SK-N-SH treated with all-trans-retinoic acid at 6 μM for 48 hours (cell line): ENCODE results near the gene RNF10.

Experiments used
- ATAC-seq: fragments of 200-7000 bp; cut with Tn5 transposase; 3 replicates; pipeline ENCODE4 v1.9.1; 2020; ENCODE audit warnings: mild to moderate bottlenecking, moderate library complexity
- ARNTL ChIP-seq: fragments of 450-650 bp; formaldehyde crosslinking; IDR thresholded peaks from 2 replicates; pipeline ENCODE4 v1.5.0; 2020; ENCODE audit warnings: low read depth, mild to moderate bottlenecking, moderate library complexity, borderline replicate concordance
- BACH2 ChIP-seq: fragments of 250-450 bp; sonication (Bioruptor Pico); IDR thresholded peaks from 2 replicates; pipeline ENCODE4 v1.9.0; 2021; ENCODE audit warnings: mild to moderate bottlenecking, borderline replicate concordance
- CSDC2 ChIP-seq: fragments of 250-450 bp; sonication (Bioruptor Pico); IDR thresholded peaks from 2 replicates; pipeline ENCODE4 v1.5.0; 2020; ENCODE audit warnings: mild to moderate bottlenecking, moderate library complexity
- ESRRG ChIP-seq: fragments of 250-450 bp; sonication (Bioruptor Pico); IDR thresholded peaks from 2 replicates; pipeline ENCODE4 v1.6.1; 2021; ENCODE audit warnings: mild to moderate bottlenecking
- GLIS3 ChIP-seq: fragments of 250-450 bp; sonication (Bioruptor Pico); IDR thresholded peaks from 2 replicates; pipeline ENCODE4 v1.5.0; 2020; ENCODE audit warnings: mild to moderate bottlenecking, moderate library complexity
- ISL1 ChIP-seq: fragments of 250-450 bp; sonication (Bioruptor Pico); IDR thresholded peaks from 2 replicates; pipeline ENCODE4 v2.1.2; 2022; ENCODE audit warnings: mild to moderate bottlenecking, moderate library complexity
- OSR1 ChIP-seq: fragments of 250-450 bp; sonication (Bioruptor Pico); IDR thresholded peaks from 2 replicates; pipeline ENCODE4 v1.8.0; 2022; ENCODE audit warnings: moderate library complexity, mild to moderate bottlenecking, inconsistent platforms
- PPARA ChIP-seq: fragments of 250-450 bp; sonication (Bioruptor Pico); IDR thresholded peaks from 2 replicates; pipeline ENCODE4 v1.5.0; 2020; ENCODE audit warnings: mild to moderate bottlenecking, borderline replicate concordance
- RARB ChIP-seq: fragments of 250-450 bp; sonication (Bioruptor Pico); IDR thresholded peaks from 2 replicates; pipeline ENCODE4 v1.8.0; 2021; ENCODE audit warnings: mild to moderate bottlenecking, moderate library complexity
- SNAI2 ChIP-seq: fragments of 250-450 bp; sonication (Bioruptor Pico); IDR thresholded peaks from 2 replicates; pipeline ENCODE4 v1.5.0; 2020; ENCODE audit warnings: mild to moderate bottlenecking, moderate library complexity
- TOX ChIP-seq: fragments of 250-450 bp; sonication (Bioruptor Pico); IDR thresholded peaks from 2 replicates; pipeline ENCODE4 v1.8.0; 2021; ENCODE audit warnings: mild to moderate bottlenecking, moderate library complexity, borderline replicate concordance
- ZC3H10 ChIP-seq: fragments of 250-450 bp; sonication (Bioruptor Pico); IDR thresholded peaks from 2 replicates; pipeline ENCODE4 v1.5.1; 2021; ENCODE audit warnings: mild to moderate bottlenecking, moderate library complexity
- ZFP3 ChIP-seq: fragments of 250-450 bp; sonication (Bioruptor Pico); IDR thresholded peaks from 2 replicates; pipeline ENCODE4 v1.5.0; 2020; ENCODE audit warnings: mild to moderate bottlenecking, moderate library complexity
- ZFP30 ChIP-seq: fragments of 450-650 bp; formaldehyde crosslinking; IDR thresholded peaks from 2 replicates; pipeline ENCODE4 v1.5.0; 2022; ENCODE audit warnings: mild to moderate bottlenecking, moderate library complexity
- ZNF70 ChIP-seq: fragments of 450-650 bp; formaldehyde crosslinking; IDR thresholded peaks from 2 replicates; pipeline ENCODE4 v1.5.0; 2020; ENCODE audit warnings: mild to moderate bottlenecking, moderate library complexity
- TF ChIP-seq, protein P1 (sequence below): fragments of 250-450 bp; sonication (Bioruptor Pico); IDR thresholded peaks from 2 replicates; pipeline ENCODE4 v1.5.1; 2020; ENCODE audit warnings: low read depth, mild to moderate bottlenecking, moderate library complexity
- TF ChIP-seq, protein P2 (sequence below): fragments of 250-450 bp; sonication (Bioruptor Pico); IDR thresholded peaks from 2 replicates; pipeline ENCODE4 v1.8.0; 2021; ENCODE audit warnings: low read depth, mild to moderate bottlenecking, moderate library complexity, borderline replicate concordance
- TF ChIP-seq, protein P3 (sequence below): fragments of 250-450 bp; sonication (Bioruptor Pico); IDR thresholded peaks from 2 replicates; pipeline ENCODE4 v1.8.0; 2020; ENCODE audit warnings: mild to moderate bottlenecking, moderate library complexity, borderline replicate concordance
- TF ChIP-seq, protein P4 (sequence below): fragments of 250-450 bp; sonication (Bioruptor Pico); IDR thresholded peaks from 2 replicates; pipeline ENCODE4 v1.5.0; 2020; ENCODE audit warnings: mild to moderate bottlenecking, moderate library complexity

RNF10 gene

DNA sequence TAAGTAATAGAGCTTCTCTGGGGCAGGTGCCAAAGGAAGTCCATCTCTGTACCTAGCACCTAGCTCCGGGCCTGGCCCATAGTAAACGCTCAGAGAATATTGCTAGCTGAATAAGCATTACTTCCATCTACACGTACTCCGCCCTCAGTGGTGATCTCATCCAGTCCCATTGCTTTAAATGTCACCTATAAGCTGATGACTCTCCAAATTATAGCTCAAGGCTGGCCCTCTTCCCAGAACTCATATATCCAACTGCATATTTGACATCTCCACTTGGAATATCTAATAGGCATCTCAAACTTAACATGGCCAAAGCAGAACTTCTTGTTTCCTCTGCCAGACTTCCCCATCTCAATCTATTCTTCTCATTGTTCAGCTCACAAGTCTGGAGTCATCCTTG, 45.1 kb upstream of the RNF10 start:
- TF ChIP-seq ZFP3 (CRISPR knock-in tag): no peak
- no peak for TF ChIP-seq ESRRG
- TF ChIP-seq ZC3H10 (CRISPR knock-in tag): no peak
- TF ChIP-seq OSR1: no peak
- TF ChIP-seq, protein P1, sequence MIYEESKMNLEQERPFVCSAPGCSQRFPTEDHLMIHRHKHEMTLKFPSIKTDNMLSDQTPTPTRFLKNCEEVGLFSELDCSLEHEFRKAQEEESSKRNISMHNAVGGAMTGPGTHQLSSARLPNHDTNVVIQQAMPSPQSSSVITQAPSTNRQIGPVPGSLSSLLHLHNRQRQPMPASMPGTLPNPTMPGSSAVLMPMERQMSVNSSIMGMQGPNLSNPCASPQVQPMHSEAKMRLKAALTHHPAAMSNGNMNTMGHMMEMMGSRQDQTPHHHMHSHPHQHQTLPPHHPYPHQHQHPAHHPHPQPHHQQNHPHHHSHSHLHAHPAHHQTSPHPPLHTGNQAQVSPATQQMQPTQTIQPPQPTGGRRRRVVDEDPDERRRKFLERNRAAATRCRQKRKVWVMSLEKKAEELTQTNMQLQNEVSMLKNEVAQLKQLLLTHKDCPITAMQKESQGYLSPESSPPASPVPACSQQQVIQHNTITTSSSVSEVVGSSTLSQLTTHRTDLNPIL: no peak
- TF ChIP-seq, protein P2, sequence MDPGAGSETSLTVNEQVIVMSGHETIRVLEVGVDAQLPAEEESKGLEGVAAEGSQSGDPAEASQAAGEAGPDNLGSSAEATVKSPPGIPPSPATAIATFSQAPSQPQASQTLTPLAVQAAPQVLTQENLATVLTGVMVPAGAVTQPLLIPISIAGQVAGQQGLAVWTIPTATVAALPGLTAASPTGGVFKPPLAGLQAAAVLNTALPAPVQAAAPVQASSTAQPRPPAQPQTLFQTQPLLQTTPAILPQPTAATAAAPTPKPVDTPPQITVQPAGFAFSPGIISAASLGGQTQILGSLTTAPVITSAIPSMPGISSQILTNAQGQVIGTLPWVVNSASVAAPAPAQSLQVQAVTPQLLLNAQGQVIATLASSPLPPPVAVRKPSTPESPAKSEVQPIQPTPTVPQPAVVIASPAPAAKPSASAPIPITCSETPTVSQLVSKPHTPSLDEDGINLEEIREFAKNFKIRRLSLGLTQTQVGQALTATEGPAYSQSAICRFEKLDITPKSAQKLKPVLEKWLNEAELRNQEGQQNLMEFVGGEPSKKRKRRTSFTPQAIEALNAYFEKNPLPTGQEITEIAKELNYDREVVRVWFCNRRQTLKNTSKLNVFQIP (CRISPR knock-in tag): no peak
- TF ChIP-seq PPARA (CRISPR knock-in tag): no peak
- no peak for TF ChIP-seq BACH2 (CRISPR knock-in tag)
- no peak for TF ChIP-seq CSDC2 (CRISPR knock-in tag)
- TF ChIP-seq ARNTL (CRISPR knock-in tag): no peak
- TF ChIP-seq RARB (CRISPR knock-in tag): no peak
- TF ChIP-seq TOX (CRISPR knock-in tag): no peak
- TF ChIP-seq GLIS3 (CRISPR knock-in tag): no peak
- no peak for TF ChIP-seq ZFP30 (CRISPR knock-in tag)
- no peak for TF ChIP-seq SNAI2 (CRISPR knock-in tag)
- TF ChIP-seq, protein P3, sequence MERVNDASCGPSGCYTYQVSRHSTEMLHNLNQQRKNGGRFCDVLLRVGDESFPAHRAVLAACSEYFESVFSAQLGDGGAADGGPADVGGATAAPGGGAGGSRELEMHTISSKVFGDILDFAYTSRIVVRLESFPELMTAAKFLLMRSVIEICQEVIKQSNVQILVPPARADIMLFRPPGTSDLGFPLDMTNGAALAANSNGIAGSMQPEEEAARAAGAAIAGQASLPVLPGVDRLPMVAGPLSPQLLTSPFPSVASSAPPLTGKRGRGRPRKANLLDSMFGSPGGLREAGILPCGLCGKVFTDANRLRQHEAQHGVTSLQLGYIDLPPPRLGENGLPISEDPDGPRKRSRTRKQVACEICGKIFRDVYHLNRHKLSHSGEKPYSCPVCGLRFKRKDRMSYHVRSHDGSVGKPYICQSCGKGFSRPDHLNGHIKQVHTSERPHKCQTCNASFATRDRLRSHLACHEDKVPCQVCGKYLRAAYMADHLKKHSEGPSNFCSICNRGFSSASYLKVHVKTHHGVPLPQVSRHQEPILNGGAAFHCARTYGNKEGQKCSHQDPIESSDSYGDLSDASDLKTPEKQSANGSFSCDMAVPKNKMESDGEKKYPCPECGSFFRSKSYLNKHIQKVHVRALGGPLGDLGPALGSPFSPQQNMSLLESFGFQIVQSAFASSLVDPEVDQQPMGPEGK (CRISPR knock-in tag): no peak
- TF ChIP-seq ZNF70 (CRISPR knock-in tag): no peak
- ATAC-seq: no peak

DNA sequence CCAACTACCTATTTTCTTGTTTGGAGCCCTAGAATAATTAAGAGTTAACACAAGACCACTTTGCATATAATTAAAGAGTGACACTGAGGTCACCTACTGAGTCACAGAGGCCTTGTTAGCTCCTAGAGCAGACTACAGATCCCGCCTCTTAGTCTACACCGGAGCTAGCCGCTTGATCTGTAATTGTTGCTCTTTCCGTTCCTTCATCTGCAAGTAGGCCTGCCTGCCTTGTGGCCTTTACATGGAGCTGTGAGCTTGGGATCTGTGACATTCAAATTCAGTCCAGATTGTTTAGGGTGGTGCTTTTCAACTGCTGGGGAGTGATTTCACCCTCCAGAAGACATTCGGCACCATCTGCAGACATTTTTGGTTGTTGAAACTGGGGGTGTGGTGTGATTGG, 43.8 kb upstream of the RNF10 start:
- no peak for ATAC-seq
- no peak for TF ChIP-seq ISL1
- no peak for TF ChIP-seq SNAI2 (CRISPR knock-in tag)

DNA sequence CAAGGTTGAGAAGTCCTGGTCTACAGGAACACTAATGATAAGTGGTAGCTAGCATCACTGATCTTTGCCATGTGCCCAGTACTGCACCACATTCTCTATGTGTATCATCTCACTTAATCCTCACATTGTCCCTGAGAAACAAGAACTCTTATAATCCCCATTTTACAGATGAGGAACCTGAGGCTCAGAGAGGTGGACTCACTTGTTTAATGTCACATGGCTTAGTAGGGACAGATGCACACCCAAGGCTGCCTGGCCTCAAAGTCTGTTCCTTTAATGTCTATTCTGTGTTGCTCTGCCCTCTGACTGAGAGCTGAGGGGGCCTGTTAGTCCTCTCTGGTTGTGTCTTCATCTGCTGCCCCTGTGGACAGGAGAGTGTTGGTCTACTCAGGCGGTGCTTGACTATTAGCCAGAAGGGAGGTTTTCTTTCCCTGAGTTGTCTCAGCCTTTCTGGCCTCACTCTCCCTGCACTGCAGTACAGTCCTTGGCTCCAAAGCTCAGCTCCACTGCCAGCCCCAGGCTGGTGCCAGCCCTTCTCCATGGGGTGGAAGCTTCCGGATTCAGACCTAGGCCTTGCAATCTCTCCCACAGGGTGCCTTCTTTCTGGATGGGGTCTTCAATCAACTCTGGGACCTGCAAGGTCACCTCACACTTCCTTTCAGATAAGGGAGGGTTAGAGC, 43.2 kb upstream of the RNF10 start:
- ATAC-seq: no peak
- no peak for TF ChIP-seq ESRRG
- TF ChIP-seq RARB (CRISPR knock-in tag): no peak
- TF ChIP-seq ZFP3 (CRISPR knock-in tag): no peak
- TF ChIP-seq, protein P4, sequence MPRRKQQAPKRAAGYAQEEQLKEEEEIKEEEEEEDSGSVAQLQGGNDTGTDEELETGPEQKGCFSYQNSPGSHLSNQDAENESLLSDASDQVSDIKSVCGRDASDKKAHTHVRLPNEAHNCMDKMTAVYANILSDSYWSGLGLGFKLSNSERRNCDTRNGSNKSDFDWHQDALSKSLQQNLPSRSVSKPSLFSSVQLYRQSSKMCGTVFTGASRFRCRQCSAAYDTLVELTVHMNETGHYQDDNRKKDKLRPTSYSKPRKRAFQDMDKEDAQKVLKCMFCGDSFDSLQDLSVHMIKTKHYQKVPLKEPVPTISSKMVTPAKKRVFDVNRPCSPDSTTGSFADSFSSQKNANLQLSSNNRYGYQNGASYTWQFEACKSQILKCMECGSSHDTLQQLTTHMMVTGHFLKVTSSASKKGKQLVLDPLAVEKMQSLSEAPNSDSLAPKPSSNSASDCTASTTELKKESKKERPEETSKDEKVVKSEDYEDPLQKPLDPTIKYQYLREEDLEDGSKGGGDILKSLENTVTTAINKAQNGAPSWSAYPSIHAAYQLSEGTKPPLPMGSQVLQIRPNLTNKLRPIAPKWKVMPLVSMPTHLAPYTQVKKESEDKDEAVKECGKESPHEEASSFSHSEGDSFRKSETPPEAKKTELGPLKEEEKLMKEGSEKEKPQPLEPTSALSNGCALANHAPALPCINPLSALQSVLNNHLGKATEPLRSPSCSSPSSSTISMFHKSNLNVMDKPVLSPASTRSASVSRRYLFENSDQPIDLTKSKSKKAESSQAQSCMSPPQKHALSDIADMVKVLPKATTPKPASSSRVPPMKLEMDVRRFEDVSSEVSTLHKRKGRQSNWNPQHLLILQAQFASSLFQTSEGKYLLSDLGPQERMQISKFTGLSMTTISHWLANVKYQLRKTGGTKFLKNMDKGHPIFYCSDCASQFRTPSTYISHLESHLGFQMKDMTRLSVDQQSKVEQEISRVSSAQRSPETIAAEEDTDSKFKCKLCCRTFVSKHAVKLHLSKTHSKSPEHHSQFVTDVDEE (CRISPR knock-in tag): no peak
- no peak for TF ChIP-seq ZNF70 (CRISPR knock-in tag)
- TF ChIP-seq, protein P3 (CRISPR knock-in tag): no peak
